SU-DHL-6 (cell line): ENCODE results near the gene MBLAC1.

Source experiments
- EZH2phosphoT487 ChIP-seq: fragments of 200-600 bp; sonication (generic), shearing (Covaris generic); conservative IDR thresholded peaks from 2 replicates; pipeline ENCODE4 v1.6.1; 2018; ENCODE audit warnings: mild to moderate bottlenecking, antibody characterized with exemption, low read length, moderate library complexity, mixed read lengths
- TF ChIP-seq, protein P1 (sequence below): fragments of 200-600 bp; sonication (generic); IDR thresholded peaks from one replicate; pipeline ENCODE4 v1.5.1; 2017; ENCODE audit warnings: antibody characterized with exemption, mild to moderate bottlenecking, low read length, moderate library complexity; ENCODE audit not compliant: insufficient read depth, poor library complexity, severe bottlenecking

- TF ChIP-seq, protein P1, sequence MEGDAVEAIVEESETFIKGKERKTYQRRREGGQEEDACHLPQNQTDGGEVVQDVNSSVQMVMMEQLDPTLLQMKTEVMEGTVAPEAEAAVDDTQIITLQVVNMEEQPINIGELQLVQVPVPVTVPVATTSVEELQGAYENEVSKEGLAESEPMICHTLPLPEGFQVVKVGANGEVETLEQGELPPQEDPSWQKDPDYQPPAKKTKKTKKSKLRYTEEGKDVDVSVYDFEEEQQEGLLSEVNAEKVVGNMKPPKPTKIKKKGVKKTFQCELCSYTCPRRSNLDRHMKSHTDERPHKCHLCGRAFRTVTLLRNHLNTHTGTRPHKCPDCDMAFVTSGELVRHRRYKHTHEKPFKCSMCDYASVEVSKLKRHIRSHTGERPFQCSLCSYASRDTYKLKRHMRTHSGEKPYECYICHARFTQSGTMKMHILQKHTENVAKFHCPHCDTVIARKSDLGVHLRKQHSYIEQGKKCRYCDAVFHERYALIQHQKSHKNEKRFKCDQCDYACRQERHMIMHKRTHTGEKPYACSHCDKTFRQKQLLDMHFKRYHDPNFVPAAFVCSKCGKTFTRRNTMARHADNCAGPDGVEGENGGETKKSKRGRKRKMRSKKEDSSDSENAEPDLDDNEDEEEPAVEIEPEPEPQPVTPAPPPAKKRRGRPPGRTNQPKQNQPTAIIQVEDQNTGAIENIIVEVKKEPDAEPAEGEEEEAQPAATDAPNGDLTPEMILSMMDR: no peak
- no peak for TF ChIP-seq EZH2phosphoT487
Measured at GRCh38 chr7:100169147-100169850, 42.5 kb downstream of the MBLAC1 start.
